Ammon's horn (tissue), 1 donor: ENCODE results near the gene PRDM16.
"Not testable (repeated sequence)": the region's sequence is repeated elsewhere in the genome, so short reads cannot be mapped to it uniquely, and the experiment has no call there.

Source experiments
- DNase-seq: peaks from one replicate; pipeline ENCODE4 v3.0.0-alpha.2; 2016; ENCODE audit warnings: low spot score

PRDM16 gene

DNA sequence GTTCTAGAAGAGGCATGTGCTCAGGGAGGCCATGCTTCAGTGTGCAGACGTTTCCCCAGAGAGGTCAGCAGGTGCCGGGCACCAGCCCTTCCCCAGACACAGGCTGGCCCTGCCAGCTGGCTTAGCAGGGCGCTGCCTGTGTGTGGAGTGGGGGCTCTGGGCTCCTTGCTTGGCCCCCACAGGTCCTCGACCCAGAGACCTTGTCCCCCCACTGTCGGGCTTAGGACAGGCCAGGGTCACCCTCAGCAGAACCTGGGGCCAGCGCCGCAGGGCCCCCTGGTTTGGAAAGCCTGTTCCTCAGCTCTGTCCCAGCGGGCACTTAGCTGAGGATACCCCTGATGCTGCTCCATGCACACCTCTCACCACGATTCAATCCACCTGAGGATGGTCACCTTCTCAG lies 213.2 kb downstream of the PRDM16 start:
- DNase-seq = no peak

DNA sequence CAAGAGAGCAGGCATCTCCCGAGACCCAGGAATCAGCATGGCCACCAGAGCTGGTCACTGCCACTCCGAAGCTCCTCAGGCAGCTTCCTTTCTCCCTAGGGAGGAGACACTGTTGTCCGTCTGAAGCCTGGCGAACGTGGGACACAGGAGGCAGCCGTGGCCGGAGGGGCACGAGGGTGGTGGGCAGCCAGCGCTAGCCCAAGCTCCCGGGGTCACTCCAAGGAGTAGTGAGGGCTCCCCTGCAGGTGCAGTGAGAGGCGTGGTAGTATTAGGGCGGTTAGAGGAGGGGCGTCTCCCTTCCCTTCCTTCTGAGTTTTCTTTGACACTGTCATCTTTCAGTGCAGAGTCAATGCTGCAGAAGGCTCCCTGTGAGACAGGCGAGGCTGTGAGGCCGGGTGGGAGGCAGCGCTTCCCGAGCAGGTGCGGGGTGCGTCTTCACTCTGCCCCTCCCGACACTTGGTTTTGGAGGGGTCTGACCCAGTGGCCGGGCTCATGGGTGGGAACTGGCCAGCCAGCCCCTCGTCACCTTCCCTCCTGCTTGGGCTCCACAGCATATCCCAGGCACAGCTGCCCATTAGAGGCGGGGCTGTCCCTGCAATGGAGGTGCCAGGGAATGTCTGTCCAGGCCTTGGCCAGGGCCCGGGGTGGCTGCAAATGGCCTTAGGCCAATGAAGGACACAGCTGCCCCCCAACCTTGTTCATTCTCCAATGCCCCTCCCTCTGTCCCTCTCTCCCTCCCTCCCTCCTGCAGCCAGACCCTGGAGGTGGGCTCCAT lies 213.8 kb downstream of the PRDM16 start:
- no peak for DNase-seq

DNA sequence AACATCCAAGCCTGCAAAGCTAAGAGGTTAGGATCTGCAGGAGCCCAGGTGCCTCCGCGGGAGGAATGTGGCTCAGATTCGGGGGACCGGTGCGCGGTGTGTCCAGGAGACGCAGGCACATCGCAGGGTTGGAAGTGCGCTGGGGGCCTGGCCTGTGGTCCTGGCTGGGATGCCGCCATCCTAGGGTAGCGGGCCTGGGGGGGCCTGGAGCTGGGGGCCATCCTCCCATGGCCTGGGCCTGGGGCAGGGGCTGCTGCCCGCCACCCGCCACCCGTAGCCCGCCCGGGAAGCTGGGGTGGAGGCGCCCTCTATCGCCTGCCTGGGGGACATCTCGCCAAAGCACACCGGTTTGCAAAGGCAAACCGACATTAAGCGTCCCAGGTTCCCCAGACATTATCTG lies 214.8 kb downstream of the PRDM16 start:
- peak; percentile 63 for DNase-seq

DNA sequence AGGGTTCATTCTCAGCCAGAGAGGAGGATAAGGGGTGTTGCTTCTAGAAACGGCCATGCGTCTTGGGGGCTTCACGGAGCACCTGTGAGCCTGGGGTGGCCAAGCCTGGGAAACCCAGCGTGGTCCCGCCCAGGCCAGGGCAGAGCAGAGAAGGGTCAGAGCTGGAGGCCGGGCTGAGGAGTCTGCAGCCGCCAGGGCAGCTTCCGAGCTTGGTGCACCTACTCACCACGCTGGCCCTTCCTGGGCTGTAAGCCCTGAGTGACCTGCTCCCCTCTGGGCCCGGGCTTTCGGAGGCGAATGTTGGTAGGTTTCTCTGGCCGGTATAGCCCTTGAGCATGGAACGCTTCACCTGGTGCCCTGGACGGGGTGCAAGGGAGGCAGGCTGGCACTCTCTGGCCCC lies 215.7 kb downstream of the PRDM16 start:
- no peak for DNase-seq

DNA sequence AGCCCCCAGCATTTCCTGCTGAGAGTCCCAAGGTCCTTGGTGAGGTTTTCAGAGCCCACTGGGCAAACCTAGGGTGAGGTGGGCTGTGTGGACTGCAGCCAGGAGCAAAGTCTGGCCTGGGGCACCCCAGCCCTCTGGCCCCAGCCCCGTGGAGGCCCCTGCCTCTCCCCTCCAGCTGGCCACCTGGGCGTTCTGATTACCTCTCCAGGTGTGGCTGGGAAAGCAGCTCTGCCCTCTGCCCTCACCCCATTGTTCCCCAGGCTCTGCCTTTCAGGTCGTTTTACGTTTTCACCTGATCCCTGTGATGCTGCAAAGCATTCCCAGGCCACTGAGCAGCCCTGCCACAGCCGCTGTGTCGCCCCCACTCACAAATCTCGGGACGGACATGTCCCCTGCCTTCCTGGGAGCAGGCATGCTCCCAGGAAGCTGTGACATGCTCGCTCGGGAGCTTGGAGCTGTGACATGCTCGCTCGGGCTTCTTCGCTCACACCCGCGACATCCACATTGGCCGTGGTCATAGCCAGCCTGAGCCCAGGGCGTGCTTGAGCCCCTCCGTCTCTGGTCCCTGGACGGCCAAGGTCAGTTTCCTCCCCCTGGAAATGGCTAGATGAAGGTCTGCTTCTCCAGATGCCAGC lies 216.2 kb downstream of the PRDM16 start:
- DNase-seq = no peak

DNA sequence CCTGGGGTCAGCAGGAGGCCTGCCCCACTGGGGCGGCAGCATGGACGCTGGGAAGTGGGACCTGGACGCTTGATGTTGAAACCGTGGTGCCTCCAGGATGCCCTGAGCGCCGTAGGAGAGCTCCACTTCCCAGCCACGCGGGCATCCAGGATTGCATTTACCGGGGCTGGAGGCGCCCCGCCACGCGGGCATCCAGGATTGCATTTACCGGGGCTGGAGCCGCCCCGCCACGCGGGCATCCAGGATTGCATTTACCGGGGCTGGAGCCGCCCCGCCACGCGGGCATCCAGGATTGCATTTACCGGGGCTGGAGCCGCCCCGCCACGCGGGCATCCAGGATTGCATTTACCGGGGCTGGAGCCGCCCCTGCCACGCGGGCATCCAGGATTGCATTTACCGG lies 218.1 kb downstream of the PRDM16 start:
- DNase-seq = not testable (repeated sequence)

DNA sequence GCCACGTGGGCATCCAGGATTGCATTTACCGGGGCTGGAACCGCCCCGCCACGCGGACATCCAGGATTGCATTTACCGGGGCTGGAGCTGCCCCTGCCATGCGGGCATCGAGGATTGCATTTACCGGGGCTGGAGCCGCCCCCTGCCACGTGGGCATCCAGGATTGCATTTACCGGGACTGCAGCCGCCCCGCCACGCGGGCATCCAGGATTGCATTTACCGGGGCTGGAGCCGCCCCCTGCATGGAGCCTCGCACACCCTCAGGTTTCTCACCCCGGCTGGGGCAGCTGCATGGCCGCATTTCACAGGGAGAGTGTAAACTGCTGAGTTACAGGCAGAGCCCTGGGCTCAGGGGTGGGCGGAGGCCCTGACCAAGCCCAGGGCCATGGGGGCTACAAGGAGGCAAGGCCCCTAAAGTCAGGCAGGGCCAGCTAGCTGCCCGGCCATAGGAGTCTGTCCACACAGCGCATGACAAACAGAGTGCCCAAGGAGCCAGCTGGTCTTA lies 218.7 kb downstream of the PRDM16 start:
- no peak for DNase-seq

DNA sequence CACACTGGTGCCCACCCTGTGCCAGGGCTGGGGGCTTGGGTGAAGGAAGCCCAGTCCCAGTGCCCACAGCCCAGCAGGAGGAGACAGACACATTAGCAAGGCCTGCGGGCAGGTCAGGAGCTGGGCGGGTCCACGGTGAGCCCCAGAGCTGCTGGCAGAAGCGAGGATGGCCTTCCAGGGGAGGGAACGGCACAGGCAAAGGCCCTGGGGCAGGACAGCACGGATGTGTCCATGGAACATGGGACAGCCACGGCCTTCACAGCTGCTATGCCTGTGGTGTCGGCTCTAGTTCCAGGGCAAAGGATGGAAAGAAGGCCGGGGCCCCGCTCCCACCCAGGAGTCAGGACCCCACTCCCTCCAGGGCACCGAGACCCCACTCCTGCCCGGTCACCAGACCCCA lies 220.5 kb downstream of the PRDM16 start:
- no peak for DNase-seq

DNA sequence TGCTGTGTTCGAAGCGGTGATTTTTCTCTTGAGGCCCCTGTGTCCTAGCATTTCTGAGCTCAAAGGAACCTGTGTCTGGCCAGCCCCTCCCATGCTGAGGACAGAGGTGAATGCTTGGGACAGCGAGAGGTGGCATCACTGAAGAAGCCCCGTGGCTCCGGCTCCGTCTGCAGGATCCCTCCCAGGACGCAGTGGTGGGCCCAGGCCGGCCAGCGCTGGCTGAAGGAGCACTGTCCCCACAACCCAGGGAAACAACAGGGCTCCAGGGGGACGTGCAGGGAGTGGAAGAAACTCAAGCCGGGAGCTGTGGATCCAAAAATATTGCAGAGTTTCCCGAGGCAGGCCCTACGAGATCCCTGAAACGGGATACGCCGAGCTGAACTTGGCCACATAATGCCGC lies 221.4 kb downstream of the PRDM16 start:
- no peak for DNase-seq

DNA sequence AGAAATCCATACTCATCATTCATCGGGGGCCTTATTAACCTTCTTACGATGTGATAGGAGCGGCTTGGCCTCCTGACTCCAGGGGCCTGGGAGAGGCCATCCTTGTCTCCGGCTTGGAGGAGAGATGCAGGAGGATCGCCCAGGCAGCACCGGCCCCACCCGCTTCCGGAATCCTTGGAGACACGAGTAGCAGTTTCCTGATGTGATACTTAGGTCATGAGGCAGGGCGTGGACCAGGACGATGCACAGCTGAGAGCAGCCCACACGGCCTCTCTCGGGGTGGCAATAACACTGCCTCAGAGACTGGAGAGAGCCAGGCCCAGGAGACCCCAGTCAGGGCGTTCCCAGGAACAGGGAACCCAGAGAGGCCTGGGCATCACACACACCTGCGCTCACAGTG lies 221.9 kb downstream of the PRDM16 start:
- DNase-seq = no peak

DNA sequence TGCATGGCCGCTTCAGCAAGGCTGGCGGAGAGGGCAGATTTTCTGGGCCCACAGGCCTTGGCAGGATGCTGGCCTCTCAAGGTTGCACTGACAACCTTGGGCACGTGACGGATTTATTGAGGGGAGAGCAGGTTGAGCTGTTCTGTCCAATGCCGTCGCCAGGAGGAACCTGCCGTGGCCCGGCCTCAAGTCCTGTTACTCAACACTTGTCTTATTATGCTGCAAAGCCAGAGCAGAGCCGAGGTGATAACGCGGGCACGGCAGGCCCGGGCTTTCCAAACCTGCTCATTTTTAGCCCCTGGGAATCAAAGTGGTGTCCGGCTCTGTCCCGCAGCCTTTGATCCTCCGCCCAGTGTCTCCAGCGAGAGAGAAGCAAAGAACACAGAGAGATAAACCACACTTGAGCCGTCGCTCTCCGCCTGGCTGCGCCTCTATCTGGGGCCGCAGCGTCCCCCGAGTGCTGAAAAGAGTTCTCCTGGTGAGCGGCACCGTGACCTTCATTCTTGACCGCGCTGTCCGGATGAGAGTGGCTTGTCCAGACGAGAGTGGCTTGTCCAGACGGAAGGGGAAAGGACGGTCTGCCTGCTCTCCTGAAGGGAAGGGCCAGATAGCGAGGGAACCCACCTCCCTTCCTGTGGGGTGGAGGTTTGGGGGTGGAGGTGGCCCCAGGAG lies 223.2 kb downstream of the PRDM16 start:
- DNase-seq = no peak

DNA sequence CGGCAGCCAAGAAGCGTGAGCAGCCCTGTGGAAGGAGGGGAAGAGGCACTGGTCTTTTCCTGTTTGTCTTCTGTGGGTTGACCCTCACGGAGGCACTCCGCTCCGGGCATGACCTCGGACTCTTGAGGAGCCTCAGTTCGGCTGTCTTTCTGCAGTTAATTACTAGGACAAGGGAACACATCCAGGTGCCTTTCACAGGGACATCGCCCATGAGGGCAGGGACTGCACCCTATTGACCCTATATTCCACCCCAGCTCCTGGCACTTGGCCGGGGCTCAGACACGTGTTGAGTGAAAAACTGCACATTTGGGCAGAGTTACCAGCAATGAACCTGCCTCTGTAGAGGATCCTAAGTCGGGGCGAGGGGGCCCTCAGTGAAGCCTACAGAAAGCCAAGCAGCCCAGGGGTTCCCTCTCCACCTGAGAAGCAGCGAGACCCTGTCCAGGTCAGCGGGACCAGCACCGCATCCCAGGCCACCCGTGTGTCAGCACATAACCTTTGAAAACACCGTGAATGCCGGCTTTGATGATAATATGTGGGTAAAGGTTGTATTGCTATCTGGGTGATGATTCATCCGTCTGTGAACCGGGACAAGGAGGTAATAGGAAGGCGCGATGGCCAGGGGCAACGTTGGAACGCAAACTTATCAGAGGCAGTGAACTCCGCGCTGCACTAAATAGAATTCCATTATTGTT lies 224.0 kb downstream of the PRDM16 start:
- DNase-seq = no peak

DNA sequence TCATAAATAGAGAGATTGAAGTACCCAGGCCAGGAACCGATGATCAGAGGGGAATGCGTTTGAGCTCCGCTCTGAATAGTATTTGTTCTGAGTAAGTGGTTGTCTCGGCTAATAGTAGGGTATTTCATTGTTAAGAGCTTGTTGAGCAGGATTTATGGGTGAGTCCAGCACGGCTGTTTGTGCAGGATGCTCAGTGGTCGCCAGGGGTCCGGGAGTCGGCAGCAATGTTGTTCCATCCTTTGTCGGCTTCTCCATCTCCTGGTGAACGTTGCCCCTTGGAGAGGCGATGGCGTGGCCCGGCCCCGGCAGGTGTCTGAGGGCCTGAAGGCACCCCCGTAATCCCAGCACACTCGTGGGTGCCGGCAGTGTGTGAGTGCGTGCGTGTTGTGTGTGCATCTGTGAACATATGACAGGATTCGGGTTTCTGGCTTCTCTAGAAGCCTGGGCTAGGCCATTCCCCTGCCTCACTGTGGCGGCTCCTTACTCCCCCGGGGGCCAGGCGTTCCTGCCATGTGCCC lies 224.6 kb downstream of the PRDM16 start:
- DNase-seq = no peak

DNA sequence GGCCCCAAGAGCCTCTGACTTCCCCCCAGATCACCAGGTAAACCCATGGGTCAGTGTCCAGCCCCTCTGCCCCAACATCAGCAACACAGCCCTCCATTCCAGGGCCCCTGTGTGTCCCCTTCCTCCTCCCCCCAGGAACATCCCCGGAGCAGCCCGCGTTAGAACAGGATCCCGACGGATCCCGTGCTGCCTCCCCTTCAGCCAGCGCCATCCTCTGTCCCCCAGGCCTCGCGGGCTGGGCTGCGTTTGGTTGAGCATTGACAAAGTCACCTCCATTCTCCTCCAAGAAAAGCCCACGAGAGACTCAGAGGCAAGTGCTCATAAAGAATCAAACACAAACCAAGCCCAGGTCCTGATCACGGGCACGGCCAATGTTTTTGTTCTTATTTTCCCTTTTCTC lies 225.4 kb downstream of the PRDM16 start:
- DNase-seq = no peak

DNA sequence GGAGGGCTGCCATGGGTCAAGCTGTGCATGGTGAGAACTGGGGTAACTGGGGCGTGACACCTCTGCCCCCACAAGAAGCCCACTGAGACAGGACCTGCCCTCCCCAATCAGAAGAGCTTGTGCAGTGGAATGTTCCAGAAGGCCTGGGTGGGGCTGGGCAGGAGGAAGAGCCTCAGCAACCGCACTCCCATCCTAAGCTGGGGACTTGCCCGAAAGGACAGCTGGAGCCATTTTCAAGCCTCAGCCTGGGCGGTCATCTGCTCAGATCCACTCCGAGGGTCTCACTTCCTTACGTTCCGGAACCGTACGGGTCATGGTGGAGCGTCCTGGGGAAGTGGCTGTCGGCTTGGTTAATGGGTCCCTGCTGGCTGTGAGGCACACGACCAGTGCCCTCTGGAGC lies 226.8 kb downstream of the PRDM16 start:
- DNase-seq = no peak

DNA sequence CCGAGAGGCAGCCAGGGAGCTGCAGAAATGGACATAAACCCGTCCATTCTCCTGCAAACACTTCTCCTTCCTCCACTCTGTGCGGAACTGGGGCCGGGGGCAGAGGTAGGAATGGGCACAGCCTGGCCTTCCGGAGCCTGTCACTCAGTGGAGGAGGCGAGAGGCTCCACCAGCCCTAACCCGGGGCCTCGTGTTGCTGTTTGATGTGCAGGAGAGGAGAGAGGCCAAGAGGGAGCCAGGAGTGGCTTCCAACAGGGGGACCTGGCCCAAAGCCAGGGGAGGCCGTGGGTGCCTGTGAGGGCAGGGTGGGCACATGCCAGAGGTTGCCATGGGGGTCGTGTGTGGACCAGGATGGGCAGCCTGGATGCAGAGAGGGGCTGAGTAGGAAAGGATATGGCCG lies 227.3 kb downstream of the PRDM16 start:
- no peak for DNase-seq

DNA sequence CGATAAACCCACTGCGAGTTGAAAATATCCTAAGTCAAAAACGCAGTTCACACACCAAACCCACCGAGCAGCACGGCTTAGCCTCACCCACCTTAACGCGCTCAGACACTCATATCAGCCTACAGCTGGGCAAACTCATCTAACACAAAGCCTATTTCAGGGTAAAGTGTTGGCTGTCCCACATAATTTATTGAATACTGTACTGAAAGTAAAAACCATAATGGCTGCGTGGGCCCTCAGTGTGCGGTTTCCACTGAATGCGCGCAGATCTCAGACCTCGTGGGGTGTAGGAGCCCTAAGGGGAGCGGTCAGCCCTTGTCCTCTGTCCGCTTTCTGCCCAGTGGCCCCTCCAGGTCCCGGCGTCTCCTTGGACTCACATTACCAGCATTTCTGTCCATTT lies 227.8 kb downstream of the PRDM16 start:
- no peak for DNase-seq

DNA sequence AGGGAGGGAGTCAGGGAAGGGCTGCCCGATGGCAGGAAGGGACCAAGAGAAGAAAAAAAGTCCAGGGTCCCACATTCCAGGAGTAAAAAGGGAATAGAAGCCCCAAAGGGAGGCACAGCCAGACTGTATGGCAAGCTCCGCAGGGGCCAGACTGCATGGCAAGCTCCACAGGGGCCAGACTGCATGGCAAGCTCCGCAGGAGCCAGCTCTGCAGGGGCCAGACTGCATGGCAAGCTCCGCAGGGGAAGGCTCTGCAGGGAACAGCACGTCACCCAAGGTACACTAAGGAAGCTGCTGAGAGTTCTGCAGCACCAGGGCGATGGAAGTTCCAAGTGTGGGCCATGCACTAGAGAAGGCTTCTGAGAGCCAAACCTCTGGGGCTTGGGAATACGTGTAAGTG lies 228.8 kb downstream of the PRDM16 start:
- DNase-seq = no peak

DNA sequence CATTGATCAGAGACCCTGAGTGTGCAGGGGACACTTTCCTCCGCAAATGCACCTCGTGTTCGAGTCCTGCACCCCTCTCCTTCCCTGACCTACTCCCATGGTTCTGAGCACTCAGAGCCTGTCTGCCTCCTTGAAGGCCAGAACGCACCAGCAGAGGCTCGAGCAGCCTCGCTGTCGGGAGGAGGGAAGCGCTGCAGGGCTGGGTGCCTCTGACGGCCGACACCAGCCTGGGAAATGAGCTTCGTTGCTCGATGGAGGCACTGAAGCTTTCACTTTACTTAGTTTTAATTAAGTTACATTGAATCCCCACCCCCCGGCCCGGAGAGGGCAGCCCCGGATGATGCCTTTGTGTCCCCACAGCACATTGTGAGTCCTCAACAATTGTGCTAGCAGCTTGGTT lies 229.2 kb downstream of the PRDM16 start:
- no peak for DNase-seq

DNA sequence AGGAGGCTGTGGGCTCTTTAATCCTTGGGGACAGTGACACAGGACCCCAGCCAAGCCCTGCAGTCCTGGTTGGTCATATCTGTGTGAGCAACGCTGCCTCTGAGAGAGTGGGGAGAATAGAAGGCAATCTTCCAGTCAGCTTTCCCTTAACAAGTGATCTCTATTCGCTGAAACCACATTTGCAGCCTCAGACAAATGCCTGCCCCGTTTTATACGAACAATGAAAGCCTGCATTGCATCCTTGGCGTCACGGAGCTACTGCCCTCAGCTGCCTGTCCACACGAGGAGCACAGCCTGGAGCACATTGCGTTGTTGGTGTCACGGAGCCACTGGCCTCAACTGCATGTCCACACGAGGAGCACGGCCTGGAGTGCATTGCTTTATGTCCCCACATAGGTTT lies 235.2 kb downstream of the PRDM16 start:
- peak; percentile 49 for DNase-seq

DNA sequence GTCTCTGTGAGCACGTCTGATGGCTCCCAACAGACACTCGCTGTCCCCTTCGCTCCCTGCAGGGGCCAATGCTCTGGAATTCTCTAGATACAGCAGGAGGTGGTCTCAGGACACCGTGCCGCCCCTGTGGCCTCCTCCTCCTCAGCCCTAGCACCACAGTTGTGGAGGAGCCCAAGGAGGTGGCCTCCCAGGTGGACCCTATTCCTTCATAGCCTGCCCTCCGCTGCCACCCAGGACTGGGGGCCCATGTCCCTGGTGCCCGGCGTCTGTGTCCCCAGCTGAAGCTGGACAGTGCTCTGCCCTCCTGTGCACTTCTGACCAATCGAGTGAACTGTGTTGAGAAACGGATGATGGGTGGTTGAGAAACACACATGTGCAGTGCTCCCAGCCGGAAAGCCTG lies 235.7 kb downstream of the PRDM16 start:
- no peak for DNase-seq

DNA sequence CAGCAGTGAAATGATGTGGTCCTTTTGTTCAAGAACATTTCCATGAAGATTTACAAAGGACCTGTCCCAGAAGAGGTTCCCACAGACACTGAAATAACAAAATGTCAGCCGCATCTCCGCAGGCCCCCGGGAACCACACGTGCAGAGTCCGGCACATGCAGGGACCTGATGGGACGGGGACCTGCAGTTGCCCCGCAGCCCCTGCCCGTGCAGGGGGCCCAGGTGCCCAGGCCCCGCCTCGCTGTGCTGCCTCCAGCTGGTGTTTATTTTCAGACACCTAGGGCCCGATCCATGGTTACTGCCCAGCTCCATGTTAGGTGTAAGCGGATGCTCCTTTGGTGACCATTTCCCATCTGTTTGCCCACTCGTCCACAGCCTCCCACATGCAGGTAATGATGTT lies 236.2 kb downstream of the PRDM16 start:
- DNase-seq = no peak
